ENCODE data around the gene CAMKV. TPM values are rescaled to one million over a fixed set of nuclear protein-coding genes. Genes with fewer than 3 reads are reported as not detected.

The CAMKV gene
- total and polyA plus RNA-seq, 2 experiments from 2014 or later, result 2.7 to 3.5 TPM

DNA sequence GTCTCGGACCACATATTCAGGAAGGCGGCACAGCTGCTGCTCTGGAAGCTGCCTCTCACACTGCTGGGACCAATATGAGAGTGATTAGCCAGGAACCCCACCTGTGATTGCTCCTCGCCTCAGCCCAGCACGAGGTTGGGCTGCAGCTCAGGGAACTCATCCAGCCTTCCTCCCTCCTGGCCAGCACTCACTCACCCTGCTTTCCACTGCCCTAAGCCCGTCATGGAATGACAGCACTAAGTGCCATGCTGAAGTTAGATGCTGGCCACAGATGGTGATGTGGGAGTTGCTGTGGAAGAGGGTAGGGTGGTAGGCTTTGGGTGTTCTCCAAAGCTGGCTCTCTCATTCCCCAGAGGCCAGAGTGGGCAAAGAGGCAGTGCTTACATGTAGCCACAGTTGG, 26.6 kb upstream of the CAMKV start:
- H3K9me3 ChIP-seq (ENCODE audit: low read depth), result no peaks in the 10 kb centered on the region
- no peaks in the 10 kb centered on the region for H3K36me3 ChIP-seq (replicated peaks; ENCODE audit: insufficient read depth, low read depth)
- H4K20me1 ChIP-seq (ENCODE audit: insufficient read depth, poor library complexity, severe bottlenecking), result no peaks in the 10 kb centered on the region
- H3K4me2 ChIP-seq, result no peak overlapping the region
- WGBS (ENCODE audit: low lambda C conversion rate, missing lambda C conversion rate), result 88% methylated on average over 5 of the region's 5 CpGs
- no peak for DNase-seq (ENCODE audit: low spot score)
- no peaks in the 10 kb centered on the region for H3K9me2 ChIP-seq (replicated peaks; ENCODE audit: insufficient read depth)
- no peaks in the 10 kb centered on the region for H3K27me3 ChIP-seq
- no peaks in the 10 kb centered on the region for H3K79me2 ChIP-seq
- no peak overlapping the region for H2AFZ ChIP-seq
- TF ChIP-seq EZH2phosphoT487 (IDR thresholded peaks at IDR 0.05; ENCODE audit: low read depth, severe bottlenecking, unreplicated experiment) (no peak), EZH2 (IDR thresholded peaks at IDR 0.05; ENCODE audit: borderline replicate concordance) (no peak), CTCF (IDR thresholded peaks at IDR 0.05; ENCODE audit: poor library complexity) (no peak)
- no peak overlapping the region for H3K4me3 ChIP-seq
- H3K4me1 ChIP-seq (ENCODE audit: insufficient read depth), result peaks cover 7% of the 10 kb centered on the region
- H3K27ac ChIP-seq, result no peak overlapping the region

- Histone ChIP-seq H3K9me2 (replicated peaks; ENCODE audit: insufficient read depth) (no peaks in the 10 kb centered on the region), H3K9me3 (ENCODE audit: low read depth) (no peaks in the 10 kb centered on the region), H3K27me3 (no peaks in the 10 kb centered on the region), H3K4me3 (no peak overlapping the region), H3K27ac (no peak overlapping the region), H2AFZ (no peak overlapping the region), H3K4me1 (ENCODE audit: insufficient read depth) (peaks cover 2% of the 10 kb centered on the region), H3K79me2 (no peaks in the 10 kb centered on the region), H3K36me3 (replicated peaks; ENCODE audit: insufficient read depth, low read depth) (no peaks in the 10 kb centered on the region), H4K20me1 (ENCODE audit: insufficient read depth, poor library complexity, severe bottlenecking) (no peaks in the 10 kb centered on the region), H3K4me2 (no peak overlapping the region)
- DNase-seq (ENCODE audit: low spot score), result no peak
- 96% methylated on average over 9 of the region's 9 CpGs for WGBS (ENCODE audit: low lambda C conversion rate, missing lambda C conversion rate)
- TF ChIP-seq EZH2phosphoT487 (IDR thresholded peaks at IDR 0.05; ENCODE audit: low read depth, severe bottlenecking, unreplicated experiment) (no peak), CTCF (IDR thresholded peaks at IDR 0.05; ENCODE audit: poor library complexity) (no peak), EZH2 (IDR thresholded peaks at IDR 0.05; ENCODE audit: borderline replicate concordance) (no peak)
Measured at GRCh38 chr3:49895791-49896190, 26.1 kb upstream of the CAMKV start.

- Histone ChIP-seq H3K79me2 (no peaks in the 10 kb centered on the region), H3K4me3 (no peak overlapping the region), H4K20me1 (ENCODE audit: insufficient read depth, poor library complexity, severe bottlenecking) (no peaks in the 10 kb centered on the region), H3K36me3 (replicated peaks; ENCODE audit: insufficient read depth, low read depth) (no peaks in the 10 kb centered on the region), H3K4me1 (ENCODE audit: insufficient read depth) (no peaks in the 10 kb centered on the region), H3K27me3 (no peaks in the 10 kb centered on the region), H3K4me2 (no peak overlapping the region), H2AFZ (no peak overlapping the region), H3K27ac (no peak overlapping the region), H3K9me3 (ENCODE audit: low read depth) (no peaks in the 10 kb centered on the region), H3K9me2 (replicated peaks; ENCODE audit: insufficient read depth) (no peaks in the 10 kb centered on the region)
- WGBS (ENCODE audit: low lambda C conversion rate, missing lambda C conversion rate), result 83% methylated on average over 10 of the region's 10 CpGs
- TF ChIP-seq EZH2phosphoT487 (IDR thresholded peaks at IDR 0.05; ENCODE audit: low read depth, severe bottlenecking, unreplicated experiment), result no peak
- no peak for TF ChIP-seq CTCF (IDR thresholded peaks at IDR 0.05; ENCODE audit: poor library complexity)
- no peak for TF ChIP-seq EZH2 (IDR thresholded peaks at IDR 0.05; ENCODE audit: borderline replicate concordance)
- no peak for DNase-seq (ENCODE audit: low spot score)
Measured at GRCh38 chr3:49889296-49889695, 19.6 kb upstream of the CAMKV start.

GRCh38 chr3:49886922-49887265, 17.2 kb upstream of the CAMKV start:
- no peaks in the 10 kb centered on the region for H3K4me1 ChIP-seq (ENCODE audit: insufficient read depth)
- TF ChIP-seq CTCF (IDR thresholded peaks at IDR 0.05; ENCODE audit: poor library complexity) (no peak), EZH2 (IDR thresholded peaks at IDR 0.05; ENCODE audit: borderline replicate concordance) (no peak), EZH2phosphoT487 (IDR thresholded peaks at IDR 0.05; ENCODE audit: low read depth, severe bottlenecking, unreplicated experiment) (no peak)
- no peak overlapping the region for H3K4me2 ChIP-seq
- H4K20me1 ChIP-seq (ENCODE audit: insufficient read depth, poor library complexity, severe bottlenecking), result no peaks in the 10 kb centered on the region
- H3K9me2 ChIP-seq (replicated peaks; ENCODE audit: insufficient read depth), result no peaks in the 10 kb centered on the region
- no peak overlapping the region for H2AFZ ChIP-seq
- H3K79me2 ChIP-seq, result no peaks in the 10 kb centered on the region
- no peaks in the 10 kb centered on the region for H3K9me3 ChIP-seq (ENCODE audit: low read depth)
- no peaks in the 10 kb centered on the region for H3K36me3 ChIP-seq (replicated peaks; ENCODE audit: insufficient read depth, low read depth)
- no peaks in the 10 kb centered on the region for H3K27me3 ChIP-seq
- H3K4me3 ChIP-seq, result no peak overlapping the region
- DNase-seq (ENCODE audit: low spot score), result no peak
- no peak overlapping the region for H3K27ac ChIP-seq
